NB4 (cell line): Measurements from ENCODE around the gene SPEM1.

ENCODE experiments used
- DNase-seq: peaks from one replicate; pipeline ENCODE4 v3.0.0; 2010; ENCODE audit warnings: low read depth
- H3K4me3 ChIP-seq: one replicate; pipeline ENCODE4 v1.5.1; 2011; ENCODE audit warnings: mild to moderate bottlenecking, low read depth, low read length, moderate library complexity
- MYC ChIP-seq: IDR thresholded peaks from 2 replicates; pipeline ENCODE4 v1.6.1; 2011; ENCODE audit warnings: low read depth, low read length
- POLR2A ChIP-seq: IDR thresholded peaks from 2 replicates; pipeline ENCODE4 v1.6.1; 2011; ENCODE audit warnings: mild to moderate bottlenecking; ENCODE audit not compliant: insufficient read length; ENCODE audit errors: extremely low read depth
- TF ChIP-seq, protein P1 (sequence below): IDR thresholded peaks from 2 replicates; pipeline ENCODE4 v1.6.1; 2011; ENCODE audit warnings: low read depth, low read length
- TF ChIP-seq, protein P2 (sequence below): IDR thresholded peaks from one replicate; pipeline ENCODE4 v1.5.1; 2012; ENCODE audit warnings: low read depth, low read length

The SPEM1 gene

GRCh38 chr17:7407485-7408251 is 12.5 kb upstream of the SPEM1 start, which contains the start of gene NLGN2:
Gene NLGN2, plus strand, starts transcription at chr17:7407845. Its CDS starts 411 bp downstream, at chr17:7408256.
- no peak within 1 kb of the TSS for H3K4me3 ChIP-seq
- no peak for DNase-seq
- TF ChIP-seq, protein P1, sequence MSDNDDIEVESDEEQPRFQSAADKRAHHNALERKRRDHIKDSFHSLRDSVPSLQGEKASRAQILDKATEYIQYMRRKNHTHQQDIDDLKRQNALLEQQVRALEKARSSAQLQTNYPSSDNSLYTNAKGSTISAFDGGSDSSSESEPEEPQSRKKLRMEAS: no peak
- TF ChIP-seq MYC (no peak), POLR2A (no peak)

- DNase-seq: no peak
- H3K4me3 ChIP-seq: no peak overlapping the region
- TF ChIP-seq, protein P1: no peak
- TF ChIP-seq MYC (no peak), POLR2A (no peak)
- TF ChIP-seq, protein P2, sequence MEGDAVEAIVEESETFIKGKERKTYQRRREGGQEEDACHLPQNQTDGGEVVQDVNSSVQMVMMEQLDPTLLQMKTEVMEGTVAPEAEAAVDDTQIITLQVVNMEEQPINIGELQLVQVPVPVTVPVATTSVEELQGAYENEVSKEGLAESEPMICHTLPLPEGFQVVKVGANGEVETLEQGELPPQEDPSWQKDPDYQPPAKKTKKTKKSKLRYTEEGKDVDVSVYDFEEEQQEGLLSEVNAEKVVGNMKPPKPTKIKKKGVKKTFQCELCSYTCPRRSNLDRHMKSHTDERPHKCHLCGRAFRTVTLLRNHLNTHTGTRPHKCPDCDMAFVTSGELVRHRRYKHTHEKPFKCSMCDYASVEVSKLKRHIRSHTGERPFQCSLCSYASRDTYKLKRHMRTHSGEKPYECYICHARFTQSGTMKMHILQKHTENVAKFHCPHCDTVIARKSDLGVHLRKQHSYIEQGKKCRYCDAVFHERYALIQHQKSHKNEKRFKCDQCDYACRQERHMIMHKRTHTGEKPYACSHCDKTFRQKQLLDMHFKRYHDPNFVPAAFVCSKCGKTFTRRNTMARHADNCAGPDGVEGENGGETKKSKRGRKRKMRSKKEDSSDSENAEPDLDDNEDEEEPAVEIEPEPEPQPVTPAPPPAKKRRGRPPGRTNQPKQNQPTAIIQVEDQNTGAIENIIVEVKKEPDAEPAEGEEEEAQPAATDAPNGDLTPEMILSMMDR: no peak
Measured at GRCh38 chr17:7408252-7408727, 11.8 kb upstream of the SPEM1 start.

GRCh38 chr17:7408863-7409262 is 11.3 kb upstream of the SPEM1 start:
- TF ChIP-seq MYC (no peak), POLR2A (no peak)
- TF ChIP-seq, protein P2: no peak
- TF ChIP-seq, protein P1: no peak
- H3K4me3 ChIP-seq: no peak overlapping the region
- DNase-seq: no peak

- no peak for DNase-seq
- TF ChIP-seq POLR2A (no peak), MYC (no peak)
- TF ChIP-seq, protein P1: no peak
- TF ChIP-seq, protein P2: no peak
- no peak overlapping the region for H3K4me3 ChIP-seq
Measured at GRCh38 chr17:7409716-7410115, 10.4 kb upstream of the SPEM1 start.

GRCh38 chr17:7410634-7411426 is 9.3 kb upstream of the SPEM1 start:
- no peak overlapping the region for H3K4me3 ChIP-seq
- no peak for TF ChIP-seq MYC
- no peak for TF ChIP-seq POLR2A
- TF ChIP-seq, protein P1: no peak
- TF ChIP-seq, protein P2: no peak
- no peak for DNase-seq

- no peak overlapping the region for H3K4me3 ChIP-seq
- no peak for DNase-seq
- TF ChIP-seq, protein P2: no peak
- TF ChIP-seq, protein P1: no peak
- TF ChIP-seq MYC (no peak), POLR2A (no peak)
Measured at GRCh38 chr17:7411427-7411750, 8.7 kb upstream of the SPEM1 start.
